Hepatocyte (in vitro differentiated cells): ENCODE data around the gene HLF. TPM values are rescaled to one million over a fixed set of nuclear protein-coding genes. Genes with fewer than 3 reads are reported as not detected.
"Not testable (repeated sequence)": the region's sequence is repeated elsewhere in the genome, so short reads cannot be mapped to it uniquely, and the experiment has no call there.

ENCODE experiments used
- DNase-seq: peaks from one replicate; pipeline ENCODE4 v3.0.0-alpha.2; 2016; ENCODE audit warnings: low spot score
- H2AFZ ChIP-seq: fragments of 200-600 bp; sonication (generic); 2 replicates; pipeline ENCODE4 v1.6.0; 2016; ENCODE audit warnings: antibody characterized with exemption, mild to moderate bottlenecking
- H3K27ac ChIP-seq: fragments of 200-600 bp; sonication (generic); 2 replicates; pipeline ENCODE4 v1.5.1; 2016; ENCODE audit warnings: mild to moderate bottlenecking
- H3K27me3 ChIP-seq: fragments of 200-600 bp; sonication (generic); 2 replicates; pipeline ENCODE4 v1.6.1; 2016
- H3K36me3 ChIP-seq: fragments of 200-600 bp; sonication (generic); replicated peaks from 2 replicates; pipeline ENCODE4 v1.5.1; 2016; ENCODE audit warnings: low read depth; ENCODE audit not compliant: insufficient read depth
- H3K4me1 ChIP-seq: fragments of 200-600 bp; sonication (generic); 2 replicates; pipeline ENCODE4 v1.5.1; 2016; ENCODE audit warnings: mild to moderate bottlenecking, moderate library complexity; ENCODE audit not compliant: insufficient read depth
- H3K4me2 ChIP-seq: fragments of 200-600 bp; sonication (generic); 2 replicates; pipeline ENCODE4 v1.6.0; 2016
- H3K4me3 ChIP-seq: fragments of 200-600 bp; sonication (generic); 2 replicates; pipeline ENCODE4 v1.5.1; 2016; ENCODE audit warnings: mild to moderate bottlenecking
- H3K79me2 ChIP-seq: fragments of 200-600 bp; sonication (generic); 2 replicates; pipeline ENCODE4 v1.6.0; 2017; ENCODE audit warnings: mild to moderate bottlenecking
- H3K9me2 ChIP-seq: fragments of 200-600 bp; sonication (generic); replicated peaks from 2 replicates; pipeline ENCODE4 v1.6.0; 2017; ENCODE audit warnings: mild to moderate bottlenecking; ENCODE audit not compliant: insufficient read depth
- H3K9me3 ChIP-seq: fragments of 200-600 bp; sonication (generic); 2 replicates; pipeline ENCODE4 v1.5.1; 2016; ENCODE audit warnings: low read depth, mild to moderate bottlenecking
- H4K20me1 ChIP-seq: fragments of 200-600 bp; sonication (generic); 2 replicates; pipeline ENCODE4 v1.6.0; 2016; ENCODE audit warnings: mild to moderate bottlenecking; ENCODE audit not compliant: insufficient read depth, poor library complexity, severe bottlenecking
- CTCF ChIP-seq: fragments of 200-600 bp; sonication (generic); IDR thresholded peaks from 2 replicates; pipeline ENCODE4 v1.5.1; 2016; ENCODE audit warnings: antibody characterized with exemption, mild to moderate bottlenecking; ENCODE audit not compliant: poor library complexity
- EZH2 ChIP-seq: fragments of 200-600 bp; sonication (generic); IDR thresholded peaks from 2 replicates; pipeline ENCODE4 v1.6.1; 2016; ENCODE audit warnings: antibody characterized with exemption, mild to moderate bottlenecking, borderline replicate concordance
- EZH2phosphoT487 ChIP-seq: fragments of 200-600 bp; sonication (generic); IDR thresholded peaks from one replicate; pipeline ENCODE4 v1.6.1; 2018; ENCODE audit warnings: antibody characterized with exemption, mild to moderate bottlenecking, low read depth, moderate library complexity; ENCODE audit not compliant: unreplicated experiment, severe bottlenecking
- WGBS: methylation state at CpG from one replicate; pipeline ENCODE4 v1.1.6; 2016; ENCODE audit warnings: low lambda C conversion rate; ENCODE audit errors: missing lambda C conversion rate; 5-methylcytosine and 5-hydroxymethylcytosine counted together
- polyA plus RNA-seq: library from polyadenylated mRNA; unstranded; fragments of >200 nt; fragmentation: Nextera tagmentation; extraction: Ambion mirVana; gene quantifications from 2 replicates; pipeline ENCODE4 v1.2.1, GENCODE V29; 2016
- total RNA-seq: library from RNA; depleted of rRNA; stranded (reverse); fragments of >200 nt; gene quantifications from 2 replicates; pipeline ENCODE4 v1.2.3, GENCODE V29; 2014

The HLF gene
- total and polyA plus RNA-seq, 2 experiments from 2014 or later: 0.48 to 0.60 TPM

GRCh38 chr17:55327225-55328088 is 62.7 kb downstream of the HLF start:
- H3K79me2 ChIP-seq: no peaks in the 10 kb centered on the region
- no peaks in the 10 kb centered on the region for H3K4me1 ChIP-seq
- H2AFZ ChIP-seq: no peak overlapping the region
- 72% methylated on average over 4 of the region's 4 CpGs for WGBS
- no peaks in the 10 kb centered on the region for H3K36me3 ChIP-seq
- peak overlapping the region; percentile 81 for H3K27ac ChIP-seq
- H3K4me3 ChIP-seq: no peak overlapping the region
- H3K9me2 ChIP-seq: no peaks in the 10 kb centered on the region
- H3K9me3 ChIP-seq: no peaks in the 10 kb centered on the region
- peak; percentile 55 for DNase-seq
- TF ChIP-seq EZH2: no peak
- H3K27me3 ChIP-seq: no peaks in the 10 kb centered on the region
- H3K4me2 ChIP-seq: no peak overlapping the region
- H4K20me1 ChIP-seq: no peaks in the 10 kb centered on the region

GRCh38 chr17:55328514-55328913 is 63.8 kb downstream of the HLF start:
- not testable (repeated sequence) for H3K9me2 ChIP-seq, H3K4me1 ChIP-seq, H3K27me3 ChIP-seq, H3K9me3 ChIP-seq, H3K79me2 ChIP-seq, H4K20me1 ChIP-seq, DNase-seq, H3K4me3 ChIP-seq, H3K4me2 ChIP-seq, H2AFZ ChIP-seq, H3K36me3 ChIP-seq
- peak overlapping the region; percentile 67 for H3K27ac ChIP-seq
- 89% methylated on average over 2 of the region's 2 CpGs for WGBS

GRCh38 chr17:55330344-55330933 is 65.7 kb downstream of the HLF start:
- 87% methylated on average over 8 of the region's 8 CpGs for WGBS
- Histone ChIP-seq H3K9me3 (no peaks in the 10 kb centered on the region), H3K4me1 (no peaks in the 10 kb centered on the region), H3K9me2 (no peaks in the 10 kb centered on the region), H3K27me3 (no peaks in the 10 kb centered on the region), H4K20me1 (no peaks in the 10 kb centered on the region), H3K4me2 (no peak overlapping the region), H3K36me3 (no peaks in the 10 kb centered on the region), H3K79me2 (no peaks in the 10 kb centered on the region), H3K27ac (peak overlapping the region; percentile 42), H3K4me3 (no peak overlapping the region), H2AFZ (no peak overlapping the region)
- TF ChIP-seq EZH2phosphoT487: no peak
- TF ChIP-seq CTCF: no peak
- no peak for TF ChIP-seq EZH2
- DNase-seq: peak; percentile 20

- no peaks in the 10 kb centered on the region for H3K27me3 ChIP-seq
- no peaks in the 10 kb centered on the region for H3K4me1 ChIP-seq
- no peaks in the 10 kb centered on the region for H3K9me3 ChIP-seq
- H3K79me2 ChIP-seq: no peaks in the 10 kb centered on the region
- no peak overlapping the region for H3K4me3 ChIP-seq
- WGBS: 79% methylated on average over 15 of the region's 15 CpGs
- no peak overlapping the region for H2AFZ ChIP-seq
- no peaks in the 10 kb centered on the region for H3K9me2 ChIP-seq
- no peak for DNase-seq
- H3K27ac ChIP-seq: no peak overlapping the region
- TF ChIP-seq CTCF (no peak), EZH2 (no peak), EZH2phosphoT487 (no peak)
- no peak overlapping the region for H3K4me2 ChIP-seq
- H3K36me3 ChIP-seq: no peaks in the 10 kb centered on the region
- H4K20me1 ChIP-seq: no peaks in the 10 kb centered on the region
Observed at GRCh38 chr17:55332296-55333041, 67.7 kb downstream of the HLF start.
